Measurements from ENCODE around the gene WDR88.

DNA sequence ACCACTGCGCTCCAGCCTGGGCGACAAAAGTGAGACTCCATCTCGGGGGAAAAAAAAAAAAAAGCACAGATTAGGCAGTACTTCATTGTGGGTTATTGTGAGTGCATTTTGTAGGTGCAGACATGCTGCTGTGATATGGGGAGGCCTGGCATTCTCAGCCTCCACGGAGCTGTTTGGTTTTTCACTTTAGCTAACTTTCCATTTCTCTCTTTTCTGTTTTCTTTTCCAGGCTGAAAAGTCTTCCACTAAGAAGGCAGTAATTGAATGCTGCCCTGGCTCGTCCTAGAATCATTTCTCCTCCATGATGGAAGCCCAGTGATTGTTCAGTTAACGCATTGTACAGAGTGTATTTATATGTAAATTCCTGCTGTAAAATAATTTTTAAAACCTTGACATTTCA lies 2.0 kb upstream of the WDR88 start:
- TF ChIP-seq, protein P1, sequence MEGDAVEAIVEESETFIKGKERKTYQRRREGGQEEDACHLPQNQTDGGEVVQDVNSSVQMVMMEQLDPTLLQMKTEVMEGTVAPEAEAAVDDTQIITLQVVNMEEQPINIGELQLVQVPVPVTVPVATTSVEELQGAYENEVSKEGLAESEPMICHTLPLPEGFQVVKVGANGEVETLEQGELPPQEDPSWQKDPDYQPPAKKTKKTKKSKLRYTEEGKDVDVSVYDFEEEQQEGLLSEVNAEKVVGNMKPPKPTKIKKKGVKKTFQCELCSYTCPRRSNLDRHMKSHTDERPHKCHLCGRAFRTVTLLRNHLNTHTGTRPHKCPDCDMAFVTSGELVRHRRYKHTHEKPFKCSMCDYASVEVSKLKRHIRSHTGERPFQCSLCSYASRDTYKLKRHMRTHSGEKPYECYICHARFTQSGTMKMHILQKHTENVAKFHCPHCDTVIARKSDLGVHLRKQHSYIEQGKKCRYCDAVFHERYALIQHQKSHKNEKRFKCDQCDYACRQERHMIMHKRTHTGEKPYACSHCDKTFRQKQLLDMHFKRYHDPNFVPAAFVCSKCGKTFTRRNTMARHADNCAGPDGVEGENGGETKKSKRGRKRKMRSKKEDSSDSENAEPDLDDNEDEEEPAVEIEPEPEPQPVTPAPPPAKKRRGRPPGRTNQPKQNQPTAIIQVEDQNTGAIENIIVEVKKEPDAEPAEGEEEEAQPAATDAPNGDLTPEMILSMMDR (IDR thresholded peaks at IDR 0.05) = no peak
- no peak for TF ChIP-seq POLR2A (IDR thresholded peaks at IDR 0.05)
